Left ventricle myocardium inferior (tissue), 1 donor: ENCODE results near the gene TRIM28. TPM values are rescaled to one million over a fixed set of nuclear protein-coding genes. Genes with fewer than 3 reads are reported as not detected.

ENCODE experiments used
- DNase-seq: peaks from one replicate; pipeline ENCODE4 v3.0.0-alpha.2; 2020
- H3K27ac ChIP-seq: fragments of 200-600 bp; replicated peaks from 2 replicates; pipeline ENCODE4 v1.8.0; 2021
- H3K27me3 ChIP-seq: fragments of 200-600 bp; 2 replicates; pipeline ENCODE4 v1.8.0; 2021; ENCODE audit warnings: low read depth
- H3K36me3 ChIP-seq: fragments of 200-600 bp; 2 replicates; pipeline ENCODE4 v1.8.0; 2021
- H3K4me1 ChIP-seq: fragments of 200-600 bp; 2 replicates; pipeline ENCODE4 v1.8.0; 2021
- H3K4me3 ChIP-seq: fragments of 200-600 bp; 2 replicates; pipeline ENCODE4 v1.8.0; 2021; ENCODE audit warnings: mild to moderate bottlenecking, moderate library complexity
- H3K9me3 ChIP-seq: fragments of 200-600 bp; replicated peaks from 2 replicates; pipeline ENCODE4 v1.8.0; 2021
- CTCF ChIP-seq: fragments of 200-600 bp; IDR thresholded peaks from 2 replicates; pipeline ENCODE4 v1.8.0; 2021; ENCODE audit warnings: antibody characterized with exemption, mild to moderate bottlenecking, borderline replicate concordance
- intact Hi-C: fragments of 100-400 bp; cut with micrococcal nuclease; formaldehyde crosslinking; loops from one replicate; pipeline ENCODE4 v1.11.0; 2022
- total RNA-seq: library from RNA; stranded (reverse); fragmentation: NEBNext Ultra II Directional; extraction: Animal tissue kit (Norgen Biotek cat#: 25700); gene quantifications from one replicate; pipeline ENCODE4 v1.2.1, GENCODE V29; 2021
- donor health status: DM: no; HTN: yes; CAD: no; lungs with severe emphysema.

The TRIM28 gene
- total RNA-seq, 1 donor from 2014 or later: 136 TPM

- Histone ChIP-seq H3K27ac (peak overlapping the region; percentile 97), H3K27me3 (no peaks in the 10 kb centered on the region), H3K9me3 (no peaks in the 10 kb centered on the region), H3K4me3 (peak overlapping the region; percentile 92), H3K4me1 (peaks cover 66% of the 10 kb centered on the region), H3K36me3 (peaks cover 23% of the 10 kb centered on the region)
- intact Hi-C loops: no loop called here
- TF ChIP-seq CTCF: peak; percentile 73
- peak; percentile 58 for DNase-seq
Observed at GRCh38 chr19:58519087-58519354, 24.8 kb upstream of the TRIM28 start.

- Histone ChIP-seq H3K36me3 (peaks cover 23% of the 10 kb centered on the region), H3K27ac (peak within 1 kb of the TSS; percentile 97), H3K9me3 (no peaks in the 10 kb centered on the region), H3K4me3 (peak within 1 kb of the TSS; percentile 92), H3K4me1 (peaks cover 60% of the 10 kb centered on the region), H3K27me3 (no peaks in the 10 kb centered on the region)
- DNase-seq: peak; percentile 91
- intact Hi-C loops: no loop called here
- peak; percentile 59 for TF ChIP-seq CTCF
Observed at GRCh38 chr19:58519355-58520256, 24.3 kb upstream of the TRIM28 start, which contains the start of gene ZBTB45. TSS of gene ZBTB45 (minus strand) at chr19:58519810. CDS start at chr19:58517673, 2,137 bp downstream.

GRCh38 chr19:58520257-58520599 is 23.6 kb upstream of the TRIM28 start:
- TF ChIP-seq CTCF: no peak
- H3K9me3 ChIP-seq: no peaks in the 10 kb centered on the region
- H3K36me3 ChIP-seq: peaks cover 23% of the 10 kb centered on the region
- H3K4me3 ChIP-seq: peak overlapping the region; percentile 92
- DNase-seq: no peak
- intact Hi-C loops: no loop called here
- H3K27ac ChIP-seq: peak overlapping the region; percentile 97
- H3K4me1 ChIP-seq: peaks cover 54% of the 10 kb centered on the region
- H3K27me3 ChIP-seq: no peaks in the 10 kb centered on the region

- intact Hi-C loops: no loop called here
- H3K4me1 ChIP-seq: peaks cover 40% of the 10 kb centered on the region
- H3K27ac ChIP-seq: no peak overlapping the region
- no peaks in the 10 kb centered on the region for H3K27me3 ChIP-seq
- DNase-seq: no peak
- H3K9me3 ChIP-seq: no peaks in the 10 kb centered on the region
- H3K4me3 ChIP-seq: no peak overlapping the region
- H3K36me3 ChIP-seq: peaks cover 9% of the 10 kb centered on the region
- no peak for TF ChIP-seq CTCF
Observed at GRCh38 chr19:58521651-58522050, 22.2 kb upstream of the TRIM28 start.

GRCh38 chr19:58522709-58523108 is 21.2 kb upstream of the TRIM28 start:
- Histone ChIP-seq H3K27me3 (no peaks in the 10 kb centered on the region), H3K36me3 (no peaks in the 10 kb centered on the region), H3K9me3 (no peaks in the 10 kb centered on the region), H3K4me1 (peaks cover 29% of the 10 kb centered on the region), H3K27ac (no peak overlapping the region), H3K4me3 (no peak overlapping the region)
- TF ChIP-seq CTCF: no peak
- intact Hi-C loops: no loop called here
- no peak for DNase-seq
